RPMI8226 (cell line): ENCODE measurements around the gene LRRC25.

ENCODE experiments used
- DNase-seq: peaks from one replicate; pipeline ENCODE4 v3.0.0-alpha.2; 2015

LRRC25 gene

GRCh38 chr19:18397242-18398202, at the start of gene LRRC25:
TSS of gene LRRC25 (minus strand) at chr19:18397622. CDS start at chr19:18396963, 659 bp downstream.
- peak; percentile 74 for DNase-seq

DNA sequence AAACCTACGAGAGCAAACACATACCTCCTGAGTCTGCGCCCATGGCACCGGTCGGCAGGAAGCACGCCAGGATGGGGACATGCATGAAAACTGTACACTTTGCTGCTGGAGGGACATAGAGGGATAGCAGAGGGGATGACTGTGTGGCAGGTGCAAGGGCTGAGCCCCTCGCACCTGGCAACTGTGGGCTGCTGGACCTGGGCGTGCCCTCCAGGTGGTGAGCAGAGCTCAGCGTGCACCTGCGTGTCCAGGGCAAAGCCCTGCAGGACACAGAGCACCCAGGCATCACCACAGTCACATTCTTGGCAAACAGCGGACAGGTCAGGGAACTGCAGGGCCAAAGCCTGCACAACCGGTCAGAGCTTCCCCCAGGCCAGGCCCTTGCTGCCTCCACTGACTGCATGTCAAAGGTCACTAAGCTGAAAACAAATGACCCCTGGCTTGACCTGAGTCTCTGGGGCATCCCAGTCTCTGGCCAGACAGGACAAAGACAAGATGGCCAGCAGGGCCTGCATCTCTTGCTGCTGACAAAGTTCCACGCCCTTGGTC, 49.5 kb upstream of the LRRC25 start:
- no peak for DNase-seq

DNA sequence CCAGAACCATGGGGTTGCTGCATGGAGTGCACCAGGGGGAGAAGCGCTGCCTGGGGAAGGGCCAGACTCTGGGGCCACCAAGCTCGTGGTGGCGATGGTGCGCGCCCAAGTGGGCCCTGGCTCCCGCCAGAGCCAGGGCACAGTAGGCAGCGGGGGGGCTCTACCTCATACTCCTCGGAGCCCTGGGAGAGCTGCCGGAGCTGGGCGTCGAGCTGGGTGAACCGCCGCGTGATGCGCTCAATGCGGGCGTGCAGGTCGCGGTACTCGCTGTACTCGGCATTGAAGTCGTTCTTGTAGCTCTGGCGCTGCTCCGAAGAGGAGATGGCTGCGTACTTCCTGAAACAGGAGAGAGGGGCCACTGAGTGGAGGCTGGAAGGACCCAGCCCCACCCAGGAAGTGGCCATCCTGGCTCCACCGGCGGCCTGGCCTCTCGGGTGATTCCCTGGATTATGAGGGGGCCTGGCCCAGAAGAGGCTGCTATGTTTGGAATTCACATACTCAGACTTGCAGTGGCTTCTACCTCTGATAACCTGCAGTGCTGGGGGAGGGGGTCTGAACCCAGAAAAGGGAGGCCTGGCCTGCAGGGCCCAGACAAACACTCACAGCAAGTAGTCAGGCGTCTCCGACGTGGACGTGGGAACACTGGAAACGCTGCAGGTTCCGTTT, 48.9 kb upstream of the LRRC25 start:
- DNase-seq = no peak

DNA sequence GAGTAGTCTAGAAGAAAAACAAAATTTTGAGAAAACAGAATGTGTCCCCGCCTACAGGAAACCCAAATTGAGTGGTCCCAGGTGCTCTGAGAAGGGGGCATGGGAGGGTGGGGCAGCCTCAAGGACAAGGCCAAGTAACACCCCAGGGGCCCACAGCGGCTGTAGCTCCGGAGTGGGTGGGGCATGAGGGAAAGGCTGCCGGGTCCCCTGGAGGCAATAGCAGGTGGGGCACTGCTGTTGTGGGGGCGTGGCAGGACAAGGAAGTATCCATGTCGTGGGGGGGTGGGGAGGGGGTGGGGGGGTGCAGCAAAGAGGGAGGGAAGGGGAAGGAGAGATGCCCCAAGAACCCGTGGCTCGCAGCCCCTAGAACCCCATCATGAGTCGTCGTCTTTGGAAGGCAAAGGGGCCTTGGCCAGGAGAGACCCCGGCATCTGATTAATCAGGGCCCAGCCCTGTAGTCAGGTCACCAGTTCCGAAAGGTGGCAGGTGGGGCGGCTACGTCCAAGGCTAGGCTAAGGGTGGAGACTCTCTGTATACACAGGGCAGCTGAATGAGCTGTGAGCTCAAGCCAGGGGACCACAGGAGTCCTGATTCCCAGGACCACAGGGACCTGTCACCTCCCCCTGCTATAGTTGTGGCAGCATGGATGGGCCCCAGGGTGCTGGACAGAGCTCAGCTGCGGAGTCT, 48.0 kb upstream of the LRRC25 start:
- no peak for DNase-seq

DNA sequence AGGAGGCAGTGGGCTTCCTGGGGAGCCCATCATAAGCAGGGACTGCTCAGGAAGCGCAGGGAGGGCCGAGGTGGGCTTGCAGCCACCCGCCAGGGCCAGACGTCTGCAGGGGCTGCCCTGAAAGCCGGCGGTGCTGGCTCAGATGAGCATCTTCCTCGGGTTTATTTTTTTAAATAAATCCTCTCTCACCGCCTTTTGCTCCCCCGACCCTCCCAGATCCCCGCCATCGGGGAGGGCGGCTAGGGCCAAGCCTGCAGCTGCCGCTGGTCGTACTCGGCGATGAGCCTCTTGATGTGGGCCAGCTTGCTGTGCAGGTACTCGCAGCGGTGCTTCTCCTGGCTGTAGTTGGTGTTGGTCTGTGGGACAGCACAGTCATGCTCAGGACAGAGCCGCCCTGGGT, 47.1 kb upstream of the LRRC25 start:
- DNase-seq = no peak

DNA sequence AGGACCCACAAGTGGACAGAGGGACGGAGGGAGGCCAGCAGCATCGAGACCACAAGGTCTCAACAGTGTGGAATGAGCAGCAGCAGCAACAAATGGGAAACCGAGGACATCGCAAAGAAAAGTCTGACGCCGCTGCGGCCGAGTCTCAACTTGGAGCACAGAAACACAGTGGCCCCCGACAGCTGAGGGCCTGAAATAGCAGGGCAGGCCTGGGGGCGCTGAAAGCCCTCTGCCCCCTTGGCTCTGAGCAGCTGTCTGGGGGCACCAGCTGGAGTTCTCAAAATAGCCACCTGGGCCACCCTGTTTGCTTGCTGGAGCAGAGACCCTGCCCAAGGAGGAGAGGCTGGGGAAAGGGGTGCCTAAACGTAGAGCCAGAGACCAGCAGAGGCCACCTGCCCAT, 46.4 kb upstream of the LRRC25 start:
- DNase-seq = no peak

DNA sequence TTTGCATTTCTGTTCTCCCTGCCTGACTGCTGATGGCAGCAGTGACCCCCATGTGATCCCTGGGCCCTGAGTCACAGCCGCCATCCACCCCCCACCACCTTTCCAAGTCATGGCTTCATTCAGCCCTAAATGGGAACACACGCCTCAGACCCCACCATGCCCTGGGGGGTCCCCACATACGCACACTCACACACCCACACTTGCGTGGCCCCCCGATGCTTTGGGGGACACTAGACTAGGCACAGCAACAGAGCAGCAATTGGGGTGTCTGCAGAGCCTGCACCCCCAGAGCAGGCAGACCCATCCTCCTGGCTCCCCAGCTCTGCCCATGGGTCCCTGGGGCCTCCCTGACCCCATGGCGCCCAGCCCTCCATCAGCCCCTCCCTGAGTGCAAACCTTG, 46.0 kb upstream of the LRRC25 start:
- DNase-seq = no peak

DNA sequence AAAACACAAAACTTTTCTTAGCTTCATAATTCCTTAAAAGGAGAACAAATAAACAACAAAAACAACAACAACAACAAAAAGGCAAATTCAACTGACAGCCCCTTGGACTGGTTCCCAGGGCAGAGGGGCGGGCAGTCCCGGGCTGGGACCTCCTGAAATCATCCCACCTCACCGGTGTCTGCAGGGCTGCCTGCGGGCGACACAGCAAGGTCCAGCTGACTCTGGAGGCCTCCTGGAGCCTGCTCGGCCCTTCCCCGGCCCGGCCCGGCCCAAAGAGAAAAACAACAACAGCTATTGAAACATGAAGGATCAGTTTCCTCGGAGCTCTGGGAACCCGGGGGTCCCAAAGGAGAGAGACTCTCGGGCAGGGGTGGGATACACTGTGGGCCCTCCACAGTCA, 45.5 kb upstream of the LRRC25 start:
- no peak for DNase-seq

DNA sequence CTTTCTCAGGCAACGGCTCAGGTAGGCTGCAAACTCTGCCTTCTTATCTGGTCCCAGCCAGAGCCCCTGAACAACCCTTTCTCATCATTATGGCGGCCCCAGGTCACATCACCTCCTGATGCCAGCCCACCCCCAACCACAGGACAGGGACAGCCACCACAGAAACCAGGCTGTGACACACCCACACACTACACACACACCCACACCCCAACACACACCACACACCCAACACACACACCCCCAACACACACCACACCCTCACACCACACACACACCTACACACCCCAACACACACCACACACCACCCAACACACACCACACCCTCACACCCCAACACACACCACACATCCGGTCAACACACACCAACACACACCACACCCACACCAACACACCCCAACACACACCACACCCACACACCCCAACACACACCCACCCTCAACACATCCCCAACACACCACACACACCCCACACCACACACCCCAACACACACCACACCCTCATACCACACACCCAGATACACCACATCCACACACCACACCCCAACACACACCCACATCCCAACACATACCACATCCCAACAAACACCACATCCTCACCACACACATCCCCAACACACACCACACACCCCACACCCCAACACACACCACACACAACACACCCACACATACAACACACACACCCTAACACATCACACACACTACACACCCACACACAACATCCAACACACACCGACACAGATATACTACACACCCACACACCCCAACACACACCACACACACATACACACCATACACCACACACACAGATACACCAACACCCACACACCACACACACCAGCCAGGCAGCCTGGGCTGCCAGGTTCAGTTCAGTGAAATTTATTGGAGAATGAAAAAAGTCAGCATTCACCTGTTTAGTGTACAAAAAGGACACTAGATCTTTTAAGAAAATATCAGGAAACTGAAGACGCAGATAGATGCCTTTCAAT, 44.7 kb upstream of the LRRC25 start:
- DNase-seq = no peak

DNA sequence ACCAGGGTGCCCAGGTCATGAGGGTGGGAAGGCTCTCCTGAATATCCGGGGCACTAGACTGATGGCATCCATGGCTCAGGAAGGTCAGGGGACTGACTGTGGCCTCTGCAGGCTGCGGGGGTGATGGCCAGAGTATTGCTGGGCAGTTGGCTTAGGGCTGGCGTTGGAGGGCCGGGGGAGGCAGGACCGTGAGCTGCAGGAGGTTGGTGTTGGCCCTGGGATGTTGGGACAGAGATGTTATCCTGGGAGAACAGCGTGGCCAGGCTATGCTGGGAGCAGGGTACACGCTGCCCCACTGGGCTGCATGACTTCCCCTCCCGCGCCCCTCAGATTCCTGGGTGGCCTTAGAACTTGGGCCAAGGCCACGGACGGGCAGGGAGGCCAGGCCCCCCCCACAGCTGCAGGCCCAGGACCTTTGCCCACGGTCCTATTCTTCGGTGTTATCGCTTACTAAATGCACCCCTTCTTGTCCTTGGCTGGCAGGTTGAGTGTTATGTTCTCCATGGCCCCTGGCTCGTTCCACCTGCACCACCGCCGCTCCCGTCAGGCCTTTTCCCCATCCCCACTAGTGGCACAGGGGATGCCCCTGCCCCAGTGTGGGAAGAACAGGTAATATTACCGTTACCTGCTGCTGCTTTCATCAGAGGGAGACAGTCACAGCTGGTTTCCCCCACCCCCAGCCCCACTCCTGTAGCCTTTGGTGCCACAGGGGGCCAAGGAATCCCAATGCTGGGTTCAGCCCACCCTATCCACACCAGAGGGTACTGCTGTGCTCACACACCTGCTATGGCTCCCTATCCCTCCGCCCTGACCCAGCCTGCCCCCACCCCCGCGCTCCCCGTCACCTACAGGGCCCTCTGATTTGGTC, 43.7 kb upstream of the LRRC25 start:
- no peak for DNase-seq

DNA sequence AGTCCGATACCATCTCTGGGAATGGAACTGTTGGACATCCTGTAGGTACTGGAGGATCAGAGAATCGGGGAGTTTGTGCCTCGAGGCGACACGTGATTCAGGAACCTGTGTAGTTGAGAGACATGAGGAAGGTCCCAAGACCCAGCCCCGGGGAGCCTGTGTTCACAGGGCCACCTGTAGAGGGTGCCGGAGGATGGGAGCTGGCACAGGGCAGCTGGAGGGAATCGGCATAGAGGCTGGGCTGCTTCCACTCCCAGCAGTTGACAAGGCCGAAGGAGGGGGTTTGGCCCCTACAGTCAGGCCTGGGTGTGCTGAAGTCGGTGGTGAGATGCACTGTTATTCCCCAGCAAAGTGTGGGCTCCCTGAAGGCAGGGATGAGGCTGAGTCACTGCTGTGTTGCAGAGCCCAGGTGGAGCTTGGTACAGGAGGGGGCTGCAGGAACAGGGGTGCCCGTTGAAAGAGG, 43.0 kb upstream of the LRRC25 start:
- peak; percentile 48 for DNase-seq

DNA sequence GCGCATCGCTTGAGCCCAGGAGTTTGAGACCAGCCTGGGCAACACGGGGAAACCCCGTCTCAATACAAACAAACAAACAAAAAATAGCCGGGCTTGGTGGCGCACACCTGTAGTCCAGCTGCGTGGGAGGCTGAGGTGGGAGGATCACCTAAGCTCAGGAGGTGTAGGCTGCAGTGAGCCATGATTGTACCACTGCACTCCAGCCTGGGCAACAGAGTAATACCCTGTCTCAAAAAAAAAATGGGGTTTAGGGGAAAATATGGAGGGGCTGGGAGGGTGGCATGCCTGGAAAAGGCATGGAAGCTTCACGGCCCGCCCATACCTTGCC, 42.5 kb upstream of the LRRC25 start:
- no peak for DNase-seq

DNA sequence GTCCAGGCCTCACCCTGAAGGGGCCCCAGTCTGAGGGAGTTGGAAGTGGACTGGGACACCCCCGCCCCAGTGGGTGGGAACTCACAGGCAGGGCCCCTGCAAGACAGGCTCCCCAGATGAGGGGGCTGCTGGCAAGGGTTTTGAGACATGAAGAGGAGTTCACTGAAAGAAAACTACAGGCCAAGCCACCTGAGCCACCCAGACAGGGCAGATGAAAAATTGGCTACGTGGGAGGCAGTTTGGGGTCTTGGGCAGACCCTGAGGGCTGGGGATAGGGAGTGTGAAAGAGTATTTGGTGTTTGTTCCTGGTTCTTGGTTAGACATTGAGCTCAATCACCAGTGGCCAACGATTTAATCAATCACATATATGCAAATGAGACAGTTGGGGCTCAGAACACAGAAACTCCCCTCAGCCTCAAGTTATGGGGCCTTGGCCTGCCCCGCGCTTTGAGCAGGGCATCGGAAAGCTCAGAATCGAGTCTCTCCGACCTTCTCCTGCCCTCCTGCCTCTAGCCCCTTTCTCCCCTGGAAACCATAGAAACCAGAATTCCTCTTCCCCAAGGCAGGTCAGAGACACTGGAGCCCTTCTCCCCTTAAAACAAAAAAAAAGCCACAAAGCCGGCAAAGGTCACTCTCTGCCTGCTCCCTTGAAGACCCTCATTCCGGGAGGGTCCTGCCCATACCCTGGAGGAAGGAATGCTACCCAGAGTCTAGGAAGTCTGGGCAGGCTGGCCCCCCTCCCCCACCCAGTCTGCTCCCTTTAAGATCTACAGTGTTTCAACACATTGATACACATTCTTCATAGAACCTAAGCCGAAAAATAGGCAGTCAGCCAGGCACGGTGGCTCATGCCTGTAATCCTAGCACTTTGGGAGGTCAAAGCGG, 41.8 kb upstream of the LRRC25 start:
- DNase-seq = no peak

DNA sequence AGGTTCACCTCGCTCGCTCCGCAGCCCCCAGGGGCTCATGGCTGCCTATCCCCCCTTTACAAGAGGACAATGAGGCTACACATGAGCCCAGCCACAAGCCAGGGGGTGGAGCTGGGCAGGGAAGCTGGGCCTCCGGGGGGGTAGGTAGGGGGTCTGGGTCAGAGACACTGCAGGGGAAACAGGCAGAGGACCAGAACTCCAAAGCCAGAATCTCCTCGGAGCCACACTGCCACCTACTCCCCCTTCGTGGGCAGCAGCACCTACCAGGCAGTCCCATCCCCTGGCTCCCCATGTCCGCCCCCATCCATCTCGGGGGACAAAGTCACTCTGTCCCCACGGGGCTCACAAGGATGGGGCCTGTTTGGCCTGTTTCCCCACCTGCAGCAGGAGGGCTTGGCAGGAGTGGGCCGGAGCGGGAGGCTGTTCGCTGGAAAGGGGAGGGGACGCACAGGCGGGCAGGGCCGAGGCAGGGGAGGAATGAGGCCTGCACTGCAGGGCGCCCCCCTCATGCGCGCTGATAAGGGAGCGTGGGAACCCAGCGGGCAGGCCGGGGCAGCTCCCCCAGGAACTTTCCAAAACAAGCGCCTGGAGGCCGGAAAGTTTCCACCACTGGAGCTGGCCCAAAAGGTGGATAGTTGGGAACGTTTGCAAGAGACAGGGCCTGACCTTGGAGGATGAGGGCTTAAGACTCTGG, 41.1 kb upstream of the LRRC25 start:
- no peak for DNase-seq

DNA sequence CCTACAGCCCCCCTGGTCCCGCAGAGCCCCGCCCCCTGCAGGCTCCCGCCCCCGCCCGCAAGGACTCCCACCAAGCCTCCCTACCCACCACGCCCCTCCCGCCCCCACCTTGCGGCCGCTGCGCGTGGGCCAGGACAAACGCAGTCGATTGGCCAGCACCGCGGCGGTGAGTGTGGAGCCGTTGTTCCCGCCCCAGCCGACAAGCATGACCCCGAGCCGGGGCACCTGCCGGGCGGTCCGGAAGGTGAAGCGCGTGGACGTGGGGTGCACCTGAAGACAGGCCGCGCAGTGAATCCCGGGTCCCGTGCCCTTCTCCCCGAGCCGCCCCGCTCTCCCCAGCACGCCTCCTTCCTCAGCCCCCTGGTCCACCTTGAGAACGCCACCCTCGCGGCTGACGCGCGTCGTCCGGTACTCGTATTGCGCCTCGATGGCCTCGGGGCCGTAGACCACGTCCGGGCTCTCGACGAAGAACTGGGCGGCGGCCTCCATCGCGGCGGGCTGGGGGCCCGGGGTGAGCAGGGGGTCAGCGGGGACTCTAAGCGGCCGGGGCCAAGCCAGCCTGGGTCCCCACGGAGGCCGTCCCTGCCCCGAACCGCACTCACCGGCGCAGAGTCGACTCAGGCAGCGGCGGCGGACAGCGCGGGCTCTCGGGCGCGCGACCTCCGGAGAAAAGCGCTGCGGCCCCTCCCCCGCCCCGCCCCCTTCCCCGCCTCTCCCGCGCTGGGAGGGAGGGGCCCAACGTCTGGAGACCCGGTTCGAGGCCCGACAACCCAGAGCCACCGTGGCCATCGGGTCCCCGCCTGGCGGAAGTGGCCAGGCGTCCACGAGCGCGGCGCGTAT, 40.3 kb upstream of the LRRC25 start, which contains the start of gene ISYNA1:
Gene ISYNA1 (minus strand): TSS at position 643 of the 840 bp plus-strand sequence. CDS start 154 bp downstream, at position 489.
- DNase-seq = peak; percentile 63

GRCh38 chr19:18436671-18437490, 39.5 kb upstream of the LRRC25 start:
- peak; percentile 86 for DNase-seq
